ENCODE measurements around the gene GNB1L.

Gene GNB1L

GRCh38 chr22:19896665-19897355 lies 42.1 kb upstream of the GNB1L start:
- H3K27me3 ChIP-seq (ENCODE audit: insufficient read depth, low read length): no peaks in the 10 kb centered on the region
- no peaks in the 10 kb centered on the region for H3K36me3 ChIP-seq (ENCODE audit: insufficient read depth, low read length)
- no peak overlapping the region for H3K4me3 ChIP-seq (ENCODE audit: low read depth, low read length)
- H3K4me1 ChIP-seq (ENCODE audit: control insufficient read depth, insufficient read depth, low read length, unreplicated experiment): peaks cover 13% of the 10 kb centered on the region
- no peak overlapping the region for H3K27ac ChIP-seq (ENCODE audit: low read depth, low read length)
- H3K79me2 ChIP-seq (ENCODE audit: control insufficient read depth, insufficient read depth, low read length, unreplicated experiment): no peaks in the 10 kb centered on the region
- no peak overlapping the region for H2AFZ ChIP-seq (ENCODE audit: low read length, unreplicated experiment)

- H3K4me1 ChIP-seq (ENCODE audit: control insufficient read depth, insufficient read depth, low read length, unreplicated experiment): peaks cover 23% of the 10 kb centered on the region
- H3K27me3 ChIP-seq (ENCODE audit: insufficient read depth, low read length): no peaks in the 10 kb centered on the region
- no peaks in the 10 kb centered on the region for H3K79me2 ChIP-seq (ENCODE audit: control insufficient read depth, insufficient read depth, low read length, unreplicated experiment)
- H3K4me3 ChIP-seq (ENCODE audit: low read depth, low read length): no peak overlapping the region
- H3K27ac ChIP-seq (ENCODE audit: low read depth, low read length): no peak overlapping the region
- no peaks in the 10 kb centered on the region for H3K36me3 ChIP-seq (ENCODE audit: insufficient read depth, low read length)
- no peak overlapping the region for H2AFZ ChIP-seq (ENCODE audit: low read length, unreplicated experiment)
These were observed 40.6 kb upstream of the GNB1L start for GRCh38 chr22:19895160-19895849.

GRCh38 chr22:19893363-19893762 lies 38.7 kb upstream of the GNB1L start:
- peaks cover 23% of the 10 kb centered on the region for H3K4me1 ChIP-seq (ENCODE audit: control insufficient read depth, insufficient read depth, low read length, unreplicated experiment)
- no peaks in the 10 kb centered on the region for H3K27me3 ChIP-seq (ENCODE audit: insufficient read depth, low read length)
- no peak overlapping the region for H3K4me3 ChIP-seq (ENCODE audit: low read depth, low read length)
- H3K27ac ChIP-seq (ENCODE audit: low read depth, low read length): no peak overlapping the region
- no peak overlapping the region for H2AFZ ChIP-seq (ENCODE audit: low read length, unreplicated experiment)
- no peaks in the 10 kb centered on the region for H3K36me3 ChIP-seq (ENCODE audit: insufficient read depth, low read length)
- H3K79me2 ChIP-seq (ENCODE audit: control insufficient read depth, insufficient read depth, low read length, unreplicated experiment): no peaks in the 10 kb centered on the region

- Histone ChIP-seq H3K79me2 (ENCODE audit: control insufficient read depth, insufficient read depth, low read length, unreplicated experiment) (no peaks in the 10 kb centered on the region), H2AFZ (ENCODE audit: low read length, unreplicated experiment) (no peak overlapping the region), H3K4me3 (ENCODE audit: low read depth, low read length) (no peak overlapping the region), H3K36me3 (ENCODE audit: insufficient read depth, low read length) (no peaks in the 10 kb centered on the region), H3K27ac (ENCODE audit: low read depth, low read length) (no peak overlapping the region), H3K27me3 (ENCODE audit: insufficient read depth, low read length) (no peaks in the 10 kb centered on the region), H3K4me1 (ENCODE audit: control insufficient read depth, insufficient read depth, low read length, unreplicated experiment) (peaks cover 23% of the 10 kb centered on the region)
These were observed 38.3 kb upstream of the GNB1L start for GRCh38 chr22:19892925-19893324.

GRCh38 chr22:19892257-19892879 lies 37.7 kb upstream of the GNB1L start:
- no peaks in the 10 kb centered on the region for H3K79me2 ChIP-seq (ENCODE audit: control insufficient read depth, insufficient read depth, low read length, unreplicated experiment)
- no peaks in the 10 kb centered on the region for H3K27me3 ChIP-seq (ENCODE audit: insufficient read depth, low read length)
- peak overlapping the region; percentile 61 for H3K27ac ChIP-seq (ENCODE audit: low read depth, low read length)
- H3K4me3 ChIP-seq (ENCODE audit: low read depth, low read length): peak overlapping the region; percentile 48
- H3K4me1 ChIP-seq (ENCODE audit: control insufficient read depth, insufficient read depth, low read length, unreplicated experiment): peaks cover 24% of the 10 kb centered on the region
- no peaks in the 10 kb centered on the region for H3K36me3 ChIP-seq (ENCODE audit: insufficient read depth, low read length)
- H2AFZ ChIP-seq (ENCODE audit: low read length, unreplicated experiment): no peak overlapping the region

- peak overlapping the region; percentile 61 for H3K27ac ChIP-seq (ENCODE audit: low read depth, low read length)
- no peaks in the 10 kb centered on the region for H3K79me2 ChIP-seq (ENCODE audit: control insufficient read depth, insufficient read depth, low read length, unreplicated experiment)
- peaks cover 31% of the 10 kb centered on the region for H3K4me1 ChIP-seq (ENCODE audit: control insufficient read depth, insufficient read depth, low read length, unreplicated experiment)
- H3K36me3 ChIP-seq (ENCODE audit: insufficient read depth, low read length): no peaks in the 10 kb centered on the region
- H3K27me3 ChIP-seq (ENCODE audit: insufficient read depth, low read length): no peaks in the 10 kb centered on the region
- H2AFZ ChIP-seq (ENCODE audit: low read length, unreplicated experiment): no peak overlapping the region
- peak overlapping the region; percentile 48 for H3K4me3 ChIP-seq (ENCODE audit: low read depth, low read length)
These were observed 36.9 kb upstream of the GNB1L start for GRCh38 chr22:19891317-19892256.

GRCh38 chr22:19890502-19891316 lies 36.0 kb upstream of the GNB1L start:
- Histone ChIP-seq H2AFZ (ENCODE audit: low read length, unreplicated experiment) (no peak overlapping the region), H3K79me2 (ENCODE audit: control insufficient read depth, insufficient read depth, low read length, unreplicated experiment) (no peaks in the 10 kb centered on the region), H3K36me3 (ENCODE audit: insufficient read depth, low read length) (no peaks in the 10 kb centered on the region), H3K27ac (ENCODE audit: low read depth, low read length) (peak overlapping the region; percentile 61; the same call in 1 of the 2 replicates), H3K4me1 (ENCODE audit: control insufficient read depth, insufficient read depth, low read length, unreplicated experiment) (peaks cover 32% of the 10 kb centered on the region), H3K27me3 (ENCODE audit: insufficient read depth, low read length) (no peaks in the 10 kb centered on the region), H3K4me3 (ENCODE audit: low read depth, low read length) (no peak overlapping the region)

GRCh38 chr22:19889951-19890350 lies 35.3 kb upstream of the GNB1L start:
- Histone ChIP-seq H3K4me3 (ENCODE audit: low read depth, low read length) (no peak overlapping the region), H3K79me2 (ENCODE audit: control insufficient read depth, insufficient read depth, low read length, unreplicated experiment) (no peaks in the 10 kb centered on the region), H3K27me3 (ENCODE audit: insufficient read depth, low read length) (no peaks in the 10 kb centered on the region), H3K27ac (ENCODE audit: low read depth, low read length) (no peak overlapping the region), H3K4me1 (ENCODE audit: control insufficient read depth, insufficient read depth, low read length, unreplicated experiment) (peaks cover 32% of the 10 kb centered on the region), H3K36me3 (ENCODE audit: insufficient read depth, low read length) (no peaks in the 10 kb centered on the region), H2AFZ (ENCODE audit: low read length, unreplicated experiment) (no peak overlapping the region)

- Histone ChIP-seq H3K79me2 (ENCODE audit: control insufficient read depth, insufficient read depth, low read length, unreplicated experiment) (no peaks in the 10 kb centered on the region), H3K36me3 (ENCODE audit: insufficient read depth, low read length) (no peaks in the 10 kb centered on the region), H3K4me1 (ENCODE audit: control insufficient read depth, insufficient read depth, low read length, unreplicated experiment) (peaks cover 32% of the 10 kb centered on the region), H3K27ac (ENCODE audit: low read depth, low read length) (no peak overlapping the region), H3K4me3 (ENCODE audit: low read depth, low read length) (no peak overlapping the region), H3K27me3 (ENCODE audit: insufficient read depth, low read length) (no peaks in the 10 kb centered on the region), H2AFZ (ENCODE audit: low read length, unreplicated experiment) (no peak overlapping the region)
These were observed 33.6 kb upstream of the GNB1L start for GRCh38 chr22:19888131-19888746.
